ENCODE results near the gene MRPS27. TPM values are rescaled to one million over a fixed set of nuclear protein-coding genes. Genes with fewer than 3 reads are reported as not detected.

MRPS27 gene
- polyA plus RNA-seq, 3 donors = 63.0 to 75.3 (median 64.7) TPM

Other genes with a start within 250 kb of the MRPS27 start
- 10 to 100 TPM; 13.6 to 17.7 (median 16.5) TPM for gene MAP1B, start 212.8 kb downstream of the MRPS27 start, polyA plus RNA-seq (ENCODE audit: insufficient read length in 3 of 3)
- gene PTCD2, start 133 bp upstream of the MRPS27 start, polyA plus RNA-seq (ENCODE audit: insufficient read length in 3 of 3) = 10 to 100 TPM in 2 of 3 donors, 1 to 10 TPM in 1; 9.8 to 10.3 (median 10.1) TPM
- gene ZNF366, start 187.2 kb upstream of the MRPS27 start, polyA plus RNA-seq (ENCODE audit: insufficient read length in 3 of 3) = 1 to 10 TPM; 3.5 to 4.2 (median 3.8) TPM

All from renal cortex interstitium (tissue), 3 donors.